ENCODE data around the gene SDK1. TPM values are rescaled to one million over a fixed set of nuclear protein-coding genes. Genes with fewer than 3 reads are reported as not detected.

Gene SDK1
- total and polyA plus RNA-seq, 10 of the 15 experiments (the other 5 are each of a cell fraction or from before 2014, with no cell fraction given) = 0.14 to 0.33 TPM; not detected in 8

DNA sequence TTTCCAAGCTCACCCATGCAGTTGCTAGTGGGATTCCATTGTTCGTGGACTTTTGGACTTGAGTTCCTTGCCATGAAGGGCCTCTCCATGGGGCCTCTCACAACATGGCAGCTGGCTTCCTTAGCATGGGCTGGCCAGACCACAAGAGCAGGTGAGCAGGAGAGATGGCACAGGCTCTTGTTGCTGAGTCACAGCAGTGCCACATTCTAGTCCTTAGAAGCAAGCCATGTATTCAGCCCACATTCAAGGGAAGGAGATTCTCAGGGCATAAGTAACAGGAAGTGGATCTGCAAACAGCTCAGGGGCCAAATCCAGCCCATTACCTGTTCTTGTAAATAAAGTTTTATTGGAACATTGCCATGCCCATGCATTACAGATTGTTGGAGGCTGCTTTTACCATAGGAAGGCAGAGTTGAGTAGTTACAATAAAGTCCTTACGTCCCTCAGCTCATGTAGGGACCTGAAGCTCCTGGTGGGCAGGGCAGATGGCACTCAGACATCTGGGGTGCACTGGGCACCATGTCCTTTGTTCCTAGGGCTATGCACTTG lies 899.6 kb downstream of the SDK1 start:
- WGBS (ENCODE audit: insufficient coverage, insufficient replicate concordance, low lambda C conversion rate, missing lambda C conversion rate) = 25% methylated on average over 2 of the region's 2 CpGs
- Histone ChIP-seq H3K36me3 (ENCODE audit: control insufficient read depth in 2 of 2, insufficient read depth in 2 of 2, low read length in 1 of 2) (no peaks in the 10 kb centered on the region), H3K27ac (ENCODE audit: control insufficient read depth, insufficient read depth) (no peak overlapping the region), H3K4me1 (ENCODE audit: control insufficient read depth, insufficient read depth, low read length) (no peaks in the 10 kb centered on the region), H3K79me2 (ENCODE audit: control insufficient read depth, insufficient read depth, low read length) (no peaks in the 10 kb centered on the region), H3K9me3 (replicated peaks; ENCODE audit: control insufficient read depth, insufficient read depth, low read length) (no peaks in the 10 kb centered on the region; the same call in 2 of the 3 replicates), H2AFZ (ENCODE audit: control insufficient read depth, low read depth, low read length) (no peak overlapping the region), H4K20me1 (ENCODE audit: control insufficient read depth, insufficient read depth) (no peaks in the 10 kb centered on the region), H3K27me3 (replicated peaks in 1 of 2; ENCODE audit: control insufficient read depth in 2 of 2, insufficient read depth in 2 of 2, low read length in 1 of 2) (no peaks in the 10 kb centered on the region), H3K4me2 (ENCODE audit: control insufficient read depth, insufficient read depth) (no peak overlapping the region), H3K9ac (ENCODE audit: control insufficient read depth, insufficient read depth, low read length) (no peak overlapping the region), H3K4me3 (no peak overlapping the region)
- TF ChIP-seq, protein P1, sequence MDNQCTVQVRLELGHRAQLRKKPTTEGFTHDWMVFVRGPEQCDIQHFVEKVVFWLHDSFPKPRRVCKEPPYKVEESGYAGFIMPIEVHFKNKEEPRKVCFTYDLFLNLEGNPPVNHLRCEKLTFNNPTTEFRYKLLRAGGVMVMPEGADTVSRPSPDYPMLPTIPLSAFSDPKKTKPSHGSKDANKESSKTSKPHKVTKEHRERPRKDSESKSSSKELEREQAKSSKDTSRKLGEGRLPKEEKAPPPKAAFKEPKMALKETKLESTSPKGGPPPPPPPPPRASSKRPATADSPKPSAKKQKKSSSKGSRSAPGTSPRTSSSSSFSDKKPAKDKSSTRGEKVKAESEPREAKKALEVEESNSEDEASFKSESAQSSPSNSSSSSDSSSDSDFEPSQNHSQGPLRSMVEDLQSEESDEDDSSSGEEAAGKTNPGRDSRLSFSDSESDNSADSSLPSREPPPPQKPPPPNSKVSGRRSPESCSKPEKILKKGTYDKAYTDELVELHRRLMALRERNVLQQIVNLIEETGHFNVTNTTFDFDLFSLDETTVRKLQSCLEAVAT (IDR thresholded peaks at IDR 0.05) = no peak
- no peak for TF ChIP-seq GABPA (IDR thresholded peaks at IDR 0.05; ENCODE audit: low read depth)
- TF ChIP-seq BACH1 (IDR thresholded peaks at IDR 0.05; ENCODE audit: borderline replicate concordance) = no peak
- no peak for TF ChIP-seq BRCA1 (IDR thresholded peaks at IDR 0.05; ENCODE audit: low read depth, low read length)
- TF ChIP-seq ESRRA (IDR thresholded peaks at IDR 0.05; ENCODE audit: low read length) = no peak
- no peak for TF ChIP-seq ZSCAN29 (IDR thresholded peaks at IDR 0.05)
- TF ChIP-seq CREB1 (IDR thresholded peaks at IDR 0.05; ENCODE audit: low read depth) = no peak
- no peak for TF ChIP-seq SREBF1 (IDR thresholded peaks at IDR 0.05; ENCODE audit: low read length)
- no peak for TF ChIP-seq ZNF207 (IDR thresholded peaks at IDR 0.05; ENCODE audit: borderline replicate concordance)
- no peak for DNase-seq (ENCODE audit: low read depth, low spot score)
- ChIA-PET POLR2A (no interaction called here), SMC1A (ENCODE audit: uncharacterized antibody, unreplicated experiment) (no interaction called here), RAD21 (ENCODE audit: unreplicated experiment) (no interaction called here), CTCF (no interaction called here)
- in situ Hi-C loops (cut with MboI) = no loop called here
- no peak for ATAC-seq
- no TSS peak for BruUV-seq (replicated peaks)
- intact Hi-C loops (cut with micrococcal nuclease; ENCODE audit: unreplicated experiment) = no loop called here
- no peak for FAIRE-seq

Data from GM12878 (cell line).